Mesothelial cell of epicardium (in vitro differentiated cells): ENCODE data around the gene AHCYL2. TPM values are rescaled to one million over a fixed set of nuclear protein-coding genes. Genes with fewer than 3 reads are reported as not detected.

Experiments
- DNase-seq, 2 experiments: peaks; one replicate each; pipeline ENCODE4 v3.0.0; 2021; ENCODE audit warnings: low spot score in 2 of 2; ENCODE audit not compliant: unreplicated experiment in 2 of 2
- H3K27ac Mint-ChIP-seq: 2 replicates; pipeline ENCODE4 v1.8.0; 2021; ENCODE audit warnings: mixed read lengths
- H3K27me3 Mint-ChIP-seq: 2 replicates; pipeline ENCODE4 v1.8.0; 2021; ENCODE audit warnings: low read depth, mixed read lengths
- H3K36me3 Mint-ChIP-seq: 2 replicates; pipeline ENCODE4 v1.8.0; 2021; ENCODE audit warnings: mixed read lengths
- H3K4me1 Mint-ChIP-seq: 2 replicates; pipeline ENCODE4 v1.8.0; 2021; ENCODE audit warnings: mixed read lengths
- H3K4me3 Mint-ChIP-seq: 2 replicates; pipeline ENCODE4 v1.8.0; 2021; ENCODE audit warnings: mild to moderate bottlenecking, moderate library complexity, mixed read lengths
- H3K9me3 Mint-ChIP-seq: 2 replicates; pipeline ENCODE4 v1.8.0; 2021; ENCODE audit warnings: mixed read lengths
- total RNA-seq: library from RNA; stranded (reverse); gene quantifications from 3 replicates; pipeline ENCODE4 v1.2.1, GENCODE V29; 2021
- TF ChIP-seq, protein P1 (sequence below): fragments of 200-600 bp; sonication (generic); IDR thresholded peaks from one replicate; pipeline ENCODE4 v1.5.0; 2021; ENCODE audit warnings: antibody characterized with exemption; ENCODE audit not compliant: unreplicated experiment

The AHCYL2 gene
- total RNA-seq, 1 donor from 2014 or later = 22.8 TPM

DNA sequence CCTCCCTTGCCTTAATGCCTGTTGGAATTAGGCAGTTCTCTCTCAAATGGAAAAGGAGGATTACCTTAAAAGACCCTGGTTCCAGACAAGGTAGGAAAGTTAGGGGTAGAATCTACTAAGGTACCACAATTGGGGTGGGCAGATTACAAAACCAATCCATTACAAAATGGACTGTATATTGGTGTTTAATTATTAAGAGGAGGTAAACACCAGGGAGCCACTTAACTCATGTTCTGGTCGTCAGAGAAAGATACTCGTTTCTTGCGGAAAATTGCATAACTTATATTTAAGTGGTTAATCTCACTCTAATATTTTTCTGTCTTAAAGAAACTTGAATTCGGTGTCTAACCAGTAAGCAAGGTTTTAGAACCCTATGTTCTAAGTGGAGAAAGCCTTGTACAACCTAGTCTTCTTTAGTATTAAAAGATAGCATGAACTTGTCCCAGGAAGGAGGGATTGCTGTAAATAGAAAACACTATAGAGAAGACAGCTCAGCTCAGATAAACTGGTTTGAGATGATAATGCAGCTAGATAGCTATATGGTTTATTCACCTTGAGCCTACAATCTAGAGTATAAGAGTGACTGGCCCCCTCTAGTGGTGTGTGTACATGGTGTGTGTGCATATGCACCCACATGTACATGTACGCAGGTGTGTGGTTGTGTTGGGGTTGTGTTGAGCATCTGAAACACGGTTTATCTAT is 151.4 kb downstream of the AHCYL2 start:
- H3K4me1 Mint-ChIP-seq = peaks cover 2% of the 10 kb centered on the region
- peaks cover 4% of the 10 kb centered on the region for H3K36me3 Mint-ChIP-seq
- no peaks in the 10 kb centered on the region for H3K27me3 Mint-ChIP-seq
- H3K4me3 Mint-ChIP-seq = no peak overlapping the region
- no peaks in the 10 kb centered on the region for H3K9me3 Mint-ChIP-seq
- no peak for DNase-seq
- H3K27ac Mint-ChIP-seq = no peak overlapping the region
- TF ChIP-seq, protein P1, sequence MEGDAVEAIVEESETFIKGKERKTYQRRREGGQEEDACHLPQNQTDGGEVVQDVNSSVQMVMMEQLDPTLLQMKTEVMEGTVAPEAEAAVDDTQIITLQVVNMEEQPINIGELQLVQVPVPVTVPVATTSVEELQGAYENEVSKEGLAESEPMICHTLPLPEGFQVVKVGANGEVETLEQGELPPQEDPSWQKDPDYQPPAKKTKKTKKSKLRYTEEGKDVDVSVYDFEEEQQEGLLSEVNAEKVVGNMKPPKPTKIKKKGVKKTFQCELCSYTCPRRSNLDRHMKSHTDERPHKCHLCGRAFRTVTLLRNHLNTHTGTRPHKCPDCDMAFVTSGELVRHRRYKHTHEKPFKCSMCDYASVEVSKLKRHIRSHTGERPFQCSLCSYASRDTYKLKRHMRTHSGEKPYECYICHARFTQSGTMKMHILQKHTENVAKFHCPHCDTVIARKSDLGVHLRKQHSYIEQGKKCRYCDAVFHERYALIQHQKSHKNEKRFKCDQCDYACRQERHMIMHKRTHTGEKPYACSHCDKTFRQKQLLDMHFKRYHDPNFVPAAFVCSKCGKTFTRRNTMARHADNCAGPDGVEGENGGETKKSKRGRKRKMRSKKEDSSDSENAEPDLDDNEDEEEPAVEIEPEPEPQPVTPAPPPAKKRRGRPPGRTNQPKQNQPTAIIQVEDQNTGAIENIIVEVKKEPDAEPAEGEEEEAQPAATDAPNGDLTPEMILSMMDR = no peak

DNA sequence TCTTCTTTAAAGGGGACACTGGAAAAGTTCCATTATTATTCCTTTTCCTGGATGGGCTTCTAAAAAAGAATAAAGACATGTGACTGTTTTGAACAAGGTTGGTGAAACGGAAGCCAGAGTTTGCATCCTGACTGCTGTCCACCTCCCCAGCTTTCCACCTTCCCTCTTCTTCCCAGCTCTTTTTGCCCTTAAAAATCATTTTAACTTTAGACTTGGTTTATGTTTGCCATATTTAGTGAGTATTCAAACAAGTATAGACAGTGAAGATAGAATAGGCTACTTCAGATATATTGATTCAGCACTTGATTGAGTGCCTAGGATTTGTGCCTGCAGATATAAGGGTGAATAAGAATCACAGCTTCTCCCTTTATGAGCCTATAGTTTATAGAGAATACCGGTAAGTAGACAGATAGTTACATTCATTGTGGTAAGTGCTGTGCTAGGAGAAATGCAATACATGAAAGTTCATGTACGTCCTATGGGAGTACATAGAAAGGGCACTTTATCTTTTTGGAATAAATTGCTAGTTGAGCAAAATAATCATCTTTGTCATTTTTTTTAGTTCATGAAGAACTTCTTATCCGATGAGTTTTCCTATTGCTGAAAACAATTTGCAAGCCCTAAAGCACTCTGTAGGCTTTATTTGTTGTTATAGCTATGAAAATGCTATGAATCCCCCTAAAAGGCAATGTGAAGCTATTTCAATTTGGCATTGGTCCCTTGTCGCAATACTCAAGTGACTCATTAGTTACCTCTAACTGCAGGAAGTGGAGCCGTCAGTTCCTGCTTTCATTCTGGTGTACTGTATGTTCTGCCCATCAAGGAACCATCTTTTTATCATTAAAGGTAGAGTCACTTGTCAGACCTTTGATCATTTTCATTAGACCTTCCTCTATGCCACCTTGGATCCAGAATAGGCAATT is 152.2 kb downstream of the AHCYL2 start:
- TF ChIP-seq, protein P1 = no peak
- no peaks in the 10 kb centered on the region for H3K27me3 Mint-ChIP-seq
- no peak overlapping the region for H3K4me3 Mint-ChIP-seq
- peaks cover 7% of the 10 kb centered on the region for H3K36me3 Mint-ChIP-seq
- H3K27ac Mint-ChIP-seq = no peak overlapping the region
- DNase-seq = no peak
- H3K4me1 Mint-ChIP-seq = peaks cover 2% of the 10 kb centered on the region
- no peaks in the 10 kb centered on the region for H3K9me3 Mint-ChIP-seq

DNA sequence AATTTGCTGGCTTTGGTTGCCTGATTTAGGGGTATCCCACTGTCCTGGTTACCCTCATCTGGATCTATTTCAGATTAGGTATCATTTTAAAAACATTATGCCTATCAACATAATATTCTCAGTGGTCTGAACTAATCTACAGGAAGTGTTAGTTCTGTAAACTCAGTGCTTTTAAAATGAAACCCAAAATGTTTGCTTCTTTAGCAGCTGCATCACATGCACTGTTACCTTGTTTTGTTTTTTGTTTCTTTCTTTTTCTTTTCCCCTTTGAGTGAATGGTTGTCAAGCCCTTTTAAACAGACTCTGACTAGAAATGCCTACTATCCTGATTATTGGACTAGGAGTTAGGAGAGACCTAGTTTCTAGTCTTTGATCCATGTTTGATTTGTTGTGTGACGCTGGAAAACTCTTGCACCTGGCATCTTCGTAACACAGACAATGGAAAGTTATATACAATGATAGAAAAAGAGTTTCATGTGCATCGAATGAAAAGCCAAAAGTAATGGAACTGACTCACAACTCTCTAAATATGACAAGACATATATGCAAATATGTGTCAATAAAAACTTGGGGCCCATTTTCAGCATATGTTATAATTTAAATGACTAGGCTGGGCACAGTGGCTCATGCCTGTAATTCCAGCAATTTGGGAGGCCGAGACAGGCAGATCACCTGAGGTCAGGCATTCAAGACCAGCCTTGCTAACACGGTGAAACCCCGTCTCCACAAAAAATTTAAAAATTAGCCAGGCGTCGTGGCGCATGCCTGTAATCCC is 157.1 kb downstream of the AHCYL2 start:
- Mint-ChIP-seq H3K4me1 (no peaks in the 10 kb centered on the region), H3K36me3 (peaks cover 13% of the 10 kb centered on the region), H3K4me3 (no peak overlapping the region), H3K27me3 (no peaks in the 10 kb centered on the region), H3K27ac (no peak overlapping the region), H3K9me3 (no peaks in the 10 kb centered on the region)
- TF ChIP-seq, protein P1 = no peak
- DNase-seq = no peak

DNA sequence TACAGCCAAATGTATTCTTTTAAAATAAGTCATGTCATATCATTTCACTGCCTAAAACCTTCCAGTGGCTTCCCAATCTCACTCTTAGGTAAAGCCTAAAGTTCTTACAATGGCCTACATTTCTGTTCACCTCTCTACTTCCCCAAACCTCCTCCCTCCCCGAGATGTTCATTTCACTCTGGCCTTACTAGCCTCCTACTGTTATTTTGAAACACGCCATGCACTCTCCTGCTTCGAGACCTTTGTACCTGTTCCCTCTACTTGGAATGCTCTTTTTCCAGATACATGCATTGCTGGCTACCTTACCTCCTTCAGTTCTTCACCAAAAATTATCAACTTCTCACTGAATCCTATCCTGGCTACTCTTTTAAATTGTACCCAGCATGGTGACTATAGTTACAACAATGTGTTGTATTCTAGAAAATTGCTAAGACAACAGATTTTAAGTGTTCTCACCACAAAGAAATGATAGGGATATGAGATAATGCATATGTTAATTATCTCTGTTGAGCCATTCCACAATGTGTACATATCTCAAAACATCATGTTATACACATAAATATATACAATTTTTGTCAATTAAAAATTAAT is 158.8 kb downstream of the AHCYL2 start:
- no peak for DNase-seq
- TF ChIP-seq, protein P1 = no peak
- H3K9me3 Mint-ChIP-seq = no peaks in the 10 kb centered on the region
- H3K4me3 Mint-ChIP-seq = no peak overlapping the region
- peaks cover 13% of the 10 kb centered on the region for H3K36me3 Mint-ChIP-seq
- no peaks in the 10 kb centered on the region for H3K4me1 Mint-ChIP-seq
- no peak overlapping the region for H3K27ac Mint-ChIP-seq
- no peaks in the 10 kb centered on the region for H3K27me3 Mint-ChIP-seq

DNA sequence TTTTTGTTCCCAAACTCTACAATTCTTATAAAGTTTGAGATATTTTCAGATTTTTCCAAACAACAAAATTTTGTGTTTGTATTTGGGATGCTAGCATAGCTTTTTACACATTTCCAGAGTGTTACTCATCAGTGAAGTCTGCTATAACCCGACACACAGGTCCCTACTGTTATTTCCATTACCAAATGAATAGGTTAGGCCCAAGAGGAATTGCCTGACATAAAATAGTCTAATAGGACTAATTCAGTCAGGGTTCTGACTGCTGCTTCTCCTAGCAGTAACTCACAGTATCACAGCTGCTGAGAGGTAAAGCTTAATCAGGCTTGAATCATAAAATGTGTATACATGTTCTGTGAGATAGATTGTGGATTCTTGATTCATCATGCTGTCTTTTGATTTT is 160.3 kb downstream of the AHCYL2 start:
- Mint-ChIP-seq H3K4me1 (no peaks in the 10 kb centered on the region), H3K27me3 (no peaks in the 10 kb centered on the region), H3K27ac (no peak overlapping the region), H3K36me3 (peaks cover 10% of the 10 kb centered on the region), H3K4me3 (no peak overlapping the region), H3K9me3 (no peaks in the 10 kb centered on the region)
- TF ChIP-seq, protein P1 = no peak
- DNase-seq = no peak
